GM18517 (cell line): Measurements from ENCODE around the gene TBC1D17.

Experiments used
- ATAC-seq: cut with Tn5 transposase; IDR thresholded peaks from one replicate; pipeline ENCODE4 v1.9.1; 2021; ENCODE audit warnings: mild to moderate bottlenecking, moderate library complexity; ENCODE audit not compliant: unreplicated experiment

TBC1D17 gene

DNA sequence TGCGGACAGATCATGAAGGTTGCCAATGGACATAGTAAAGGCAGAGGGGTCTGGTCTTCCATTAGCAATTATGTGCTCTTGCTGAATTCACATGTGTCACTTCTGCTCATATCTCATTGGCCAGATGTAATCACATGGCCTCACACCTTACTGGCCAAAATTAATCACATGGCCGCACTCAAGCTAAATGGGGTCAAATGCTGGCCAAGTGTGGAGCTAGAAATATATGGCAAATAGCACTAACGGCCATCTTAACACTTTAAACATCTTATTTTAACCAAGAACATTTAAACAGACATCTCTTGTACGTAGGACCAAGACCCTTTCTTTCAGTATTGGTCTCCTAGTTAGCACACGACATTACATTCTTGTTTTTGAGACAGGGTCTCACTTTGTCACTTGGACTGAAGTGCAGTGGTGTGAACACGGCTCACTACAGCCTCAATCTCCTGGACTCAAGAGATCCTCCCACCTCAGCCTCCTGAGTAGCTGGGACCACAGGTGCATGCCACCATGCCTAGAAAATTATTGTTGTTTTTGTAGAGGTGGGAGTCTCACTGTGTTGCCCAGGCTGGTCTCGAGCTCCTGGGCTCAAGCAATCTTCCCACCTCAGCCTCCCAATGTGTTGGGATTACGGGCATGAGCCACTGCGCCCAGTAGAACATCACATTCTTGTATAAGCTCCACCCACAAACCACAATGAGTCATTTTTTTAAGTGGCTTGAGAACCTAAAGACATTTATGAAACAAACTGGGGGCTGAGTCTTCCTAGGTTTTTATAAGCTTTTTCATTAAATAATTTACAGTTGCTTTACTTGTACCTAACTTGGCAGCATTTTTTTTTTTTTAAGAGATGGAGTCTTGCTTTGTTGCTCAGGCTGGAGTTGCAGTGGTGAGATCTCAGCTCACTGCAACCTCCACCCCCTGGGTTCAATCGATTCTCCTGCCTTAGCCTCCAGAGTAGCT, 29.5 kb upstream of the TBC1D17 start:
- ATAC-seq, result no peak

DNA sequence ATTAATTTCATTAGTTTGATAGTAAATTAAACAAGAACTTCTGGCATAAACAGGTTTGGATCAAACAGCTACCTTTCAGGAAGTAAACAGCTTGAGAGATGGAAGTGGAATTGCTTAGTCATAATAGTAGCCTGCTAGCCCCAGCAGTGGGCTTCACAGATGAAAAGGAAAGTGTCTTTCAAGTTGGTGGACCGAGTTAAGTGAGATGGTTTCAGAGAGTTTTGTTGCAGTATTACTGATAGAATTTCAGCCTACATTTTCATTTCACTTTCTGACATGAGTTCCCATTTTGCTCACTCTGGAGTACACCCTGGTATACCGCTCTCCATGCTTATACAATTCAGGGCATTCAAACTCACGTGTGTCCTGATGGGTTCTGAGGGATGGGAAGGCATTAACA, 28.6 kb upstream of the TBC1D17 start:
- ATAC-seq, result no peak

DNA sequence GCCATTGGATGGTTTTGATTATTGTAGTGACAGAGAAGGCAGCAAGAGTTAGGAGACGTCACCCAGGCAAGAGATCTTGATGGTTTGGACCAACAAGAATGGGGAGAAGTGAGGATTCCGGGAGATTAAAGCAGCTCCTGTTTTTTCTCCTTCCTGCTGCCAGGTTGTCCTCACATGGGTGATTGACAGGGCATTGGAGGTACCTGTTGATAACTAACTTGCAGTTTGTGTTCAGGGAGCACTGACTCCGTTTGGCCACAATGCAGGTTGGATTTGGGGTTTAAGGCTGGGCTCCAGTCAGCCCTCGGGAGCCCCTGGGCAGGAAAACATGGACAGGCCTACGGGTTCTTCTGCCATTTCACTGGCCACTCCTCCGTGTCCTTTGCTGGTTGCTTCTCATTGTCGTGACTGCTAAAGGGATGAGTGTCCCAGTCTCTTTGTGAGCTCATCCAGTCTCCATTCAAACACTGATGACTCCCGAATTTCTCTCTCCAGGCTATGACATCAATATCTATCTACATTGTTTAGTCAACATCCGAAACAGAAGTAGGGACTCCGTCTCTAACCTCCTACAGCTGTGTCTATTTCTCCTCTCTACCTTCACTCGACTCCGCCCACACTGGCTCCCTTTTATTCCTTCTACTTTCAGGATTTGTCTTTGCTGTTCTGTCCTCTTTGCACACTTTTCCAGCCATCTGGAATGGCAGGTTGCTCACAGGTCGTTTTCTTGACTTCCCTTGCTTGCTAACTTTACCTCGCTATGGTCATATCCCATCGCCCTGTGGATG, 27.9 kb upstream of the TBC1D17 start:
- ATAC-seq, result no peak

DNA sequence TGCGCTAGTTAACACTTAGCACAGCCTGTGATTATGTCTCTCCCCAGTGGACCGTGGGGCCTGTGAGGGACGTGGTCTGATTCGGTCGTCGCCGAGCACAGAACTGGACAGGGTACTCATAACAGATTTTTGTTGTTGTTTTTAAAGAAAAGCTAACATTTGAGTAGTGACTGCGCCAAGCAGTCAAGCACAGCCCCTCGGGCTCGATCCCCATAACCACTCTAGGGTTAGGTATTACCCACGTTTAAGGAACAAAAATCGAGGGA, 27.3 kb upstream of the TBC1D17 start:
- peak; percentile 20 for ATAC-seq

DNA sequence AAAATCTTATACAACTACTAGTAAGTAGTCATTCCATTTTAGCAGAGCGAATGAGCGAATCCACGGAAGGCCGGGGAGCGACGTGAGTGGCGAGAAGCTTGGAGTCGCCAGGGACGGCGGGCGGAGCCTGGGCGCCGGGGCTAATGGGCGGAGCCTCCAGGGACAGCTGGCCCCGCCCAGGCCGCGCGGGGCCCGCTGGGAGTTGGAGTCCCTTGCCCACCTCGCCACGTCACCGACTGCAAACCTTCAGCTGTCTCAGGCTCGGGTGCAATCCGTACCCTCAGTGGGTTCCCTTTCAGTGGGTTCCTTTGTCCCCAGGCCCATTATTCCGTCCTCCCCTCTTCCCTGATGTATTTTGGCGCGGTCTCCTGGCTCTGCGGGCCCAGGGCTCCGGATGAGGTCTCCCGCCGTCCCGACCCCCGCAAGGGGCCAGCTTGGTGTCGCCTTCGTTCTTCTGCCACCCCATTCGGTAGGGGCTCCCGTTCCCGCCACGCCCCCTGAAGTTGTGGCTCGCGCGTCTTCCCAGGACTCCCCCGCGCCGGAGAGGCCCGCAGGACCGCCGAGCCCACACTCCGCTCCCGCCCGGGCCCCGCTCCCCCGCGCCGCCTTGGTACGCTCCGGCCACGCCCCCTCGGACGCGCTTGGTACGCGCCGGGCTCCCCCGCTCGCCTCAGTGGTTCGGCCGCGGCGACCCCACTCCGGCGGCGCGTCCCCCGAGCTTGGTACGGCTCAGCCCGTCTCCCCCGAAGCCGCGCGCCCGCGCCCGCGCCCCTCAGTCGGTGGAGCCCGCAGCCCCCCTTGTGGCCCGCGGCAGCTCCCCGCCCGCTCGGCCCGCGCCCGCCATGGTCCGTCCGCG, 26.8 kb upstream of the TBC1D17 start, which contains the start of gene PTOV1:
TSS of gene PTOV1 (plus strand) at position 673 of the 856 bp plus-strand sequence.
- peak; percentile 63 for ATAC-seq

DNA sequence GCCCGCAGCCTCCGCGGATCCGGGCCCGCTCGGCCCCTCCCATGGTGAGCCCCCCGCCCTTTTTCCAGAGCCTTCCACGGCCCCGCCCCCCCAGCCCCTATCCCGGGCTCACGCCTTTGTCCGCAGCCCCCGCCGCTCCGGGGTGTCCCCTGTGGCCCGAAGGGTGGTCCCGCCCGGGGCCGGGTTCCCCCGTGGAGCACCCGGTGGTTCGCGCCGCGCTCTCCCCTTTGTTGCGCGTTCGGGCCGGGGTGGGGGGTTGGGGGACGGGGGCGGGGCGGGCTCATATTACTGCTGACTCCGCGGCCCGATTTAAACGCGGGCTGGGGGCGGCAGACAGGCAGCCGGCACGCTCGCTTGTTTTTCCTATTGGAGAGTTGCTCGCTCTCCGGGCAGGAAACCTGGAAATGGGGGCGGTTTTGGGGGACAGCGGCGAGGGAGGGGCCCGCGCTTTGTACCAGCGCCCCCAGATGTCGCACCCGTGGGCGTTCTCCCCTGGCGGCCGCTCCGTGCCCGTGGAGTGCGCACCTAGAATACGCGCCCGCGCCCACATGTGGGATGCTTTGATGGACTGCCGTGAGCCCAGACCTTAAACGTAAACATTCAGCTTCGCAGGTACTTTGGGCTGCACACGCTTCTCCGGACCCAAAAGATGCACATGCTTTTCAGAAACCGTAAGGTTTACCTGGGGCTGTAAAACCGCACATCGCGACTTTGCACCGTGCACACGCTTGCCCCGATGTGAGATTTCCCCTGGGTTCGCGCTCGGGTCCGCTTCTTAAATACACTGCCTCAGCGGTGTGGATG, 25.8 kb upstream of the TBC1D17 start:
- no peak for ATAC-seq

DNA sequence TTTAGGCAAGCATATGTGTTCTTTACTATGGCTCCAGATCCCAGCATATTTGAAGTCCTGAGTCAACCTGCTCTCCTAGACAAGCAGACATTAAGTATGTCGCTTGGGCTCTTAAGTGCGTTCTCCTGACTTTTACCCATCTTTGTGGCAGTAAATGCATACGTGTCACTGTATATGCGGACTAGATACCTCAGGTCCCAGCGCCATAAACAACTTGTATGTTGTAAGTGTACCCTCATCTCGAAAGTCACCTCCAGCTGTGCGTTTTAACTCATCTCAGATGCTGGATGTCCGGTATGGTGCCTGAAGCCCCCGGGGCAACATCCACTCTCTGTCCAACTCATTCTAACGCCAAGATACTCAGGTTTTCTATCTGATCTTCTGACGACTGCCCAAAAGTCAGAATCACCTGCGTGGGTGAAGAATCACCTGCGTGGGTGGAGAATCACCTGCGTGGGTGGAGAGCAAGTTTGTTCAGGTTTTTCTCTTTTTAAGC, 24.8 kb upstream of the TBC1D17 start:
- ATAC-seq, result no peak

DNA sequence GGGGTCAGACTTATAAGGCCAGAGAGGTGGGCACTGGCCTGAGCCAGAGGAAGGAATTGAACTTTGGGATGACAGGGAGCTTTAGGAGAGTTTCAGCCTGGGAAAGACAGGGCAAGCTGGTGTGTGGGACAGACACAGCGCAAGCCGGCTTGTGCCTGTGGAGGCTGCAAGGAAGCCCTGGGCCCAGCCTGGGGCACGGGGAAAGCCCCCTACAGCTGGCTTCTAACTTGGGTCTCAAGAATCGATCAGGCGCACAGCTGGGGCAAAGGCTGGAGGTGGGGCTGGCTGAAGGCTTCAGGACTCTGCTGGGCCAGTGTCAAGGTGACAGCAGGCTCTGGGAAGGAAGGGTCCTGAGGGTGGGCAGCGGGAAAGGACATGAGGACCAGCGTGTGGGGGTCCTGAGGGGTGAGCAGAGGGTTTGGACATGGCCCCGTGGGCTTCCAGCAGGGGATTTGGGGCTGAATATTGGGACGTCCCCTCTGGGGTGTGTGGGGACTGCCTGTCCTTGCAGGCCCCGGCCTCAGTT, 23.6 kb upstream of the TBC1D17 start:
- no peak for ATAC-seq

DNA sequence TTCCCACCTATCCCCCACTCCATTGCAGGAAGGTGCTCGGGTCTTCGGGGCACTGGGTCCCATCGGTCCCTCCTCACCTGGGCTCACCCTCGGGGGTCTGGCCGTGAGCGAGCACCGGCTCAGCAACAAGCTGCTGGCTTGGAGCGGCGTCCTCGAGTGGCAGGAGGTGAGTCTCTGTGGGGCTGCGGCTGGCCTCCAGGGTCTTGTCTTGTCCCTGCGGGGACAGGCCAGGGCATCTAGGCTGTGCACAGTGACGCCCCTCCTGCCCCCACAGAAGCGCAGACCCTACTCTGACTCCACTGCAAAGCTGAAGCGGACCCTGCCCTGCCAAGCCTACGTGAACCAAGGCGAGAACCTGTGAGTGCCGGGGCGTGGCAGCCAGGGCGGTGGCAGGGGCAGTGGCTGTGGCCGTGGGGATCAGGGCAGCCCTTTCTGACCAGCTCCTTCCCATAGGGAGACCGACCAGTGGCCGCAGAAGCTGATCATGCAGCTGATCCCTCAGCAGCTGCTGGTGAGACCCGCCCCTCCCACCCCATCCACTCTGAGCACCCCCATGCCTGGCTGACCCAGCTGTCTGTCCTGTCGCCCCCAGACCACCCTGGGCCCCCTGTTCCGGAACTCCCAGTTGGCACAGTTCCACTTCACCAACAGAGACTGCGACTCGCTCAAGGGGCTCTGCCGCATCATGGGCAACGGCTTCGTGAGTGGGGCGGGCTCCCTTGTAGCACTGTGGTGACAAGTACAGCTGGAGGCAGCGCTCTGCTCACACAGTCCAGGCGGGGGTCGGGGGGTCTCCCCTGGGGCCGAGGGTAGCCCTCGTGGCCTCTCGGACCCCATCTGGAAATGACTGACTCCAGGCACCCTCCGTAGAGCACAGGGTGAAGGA, 22.9 kb upstream of the TBC1D17 start:
- no peak for ATAC-seq

DNA sequence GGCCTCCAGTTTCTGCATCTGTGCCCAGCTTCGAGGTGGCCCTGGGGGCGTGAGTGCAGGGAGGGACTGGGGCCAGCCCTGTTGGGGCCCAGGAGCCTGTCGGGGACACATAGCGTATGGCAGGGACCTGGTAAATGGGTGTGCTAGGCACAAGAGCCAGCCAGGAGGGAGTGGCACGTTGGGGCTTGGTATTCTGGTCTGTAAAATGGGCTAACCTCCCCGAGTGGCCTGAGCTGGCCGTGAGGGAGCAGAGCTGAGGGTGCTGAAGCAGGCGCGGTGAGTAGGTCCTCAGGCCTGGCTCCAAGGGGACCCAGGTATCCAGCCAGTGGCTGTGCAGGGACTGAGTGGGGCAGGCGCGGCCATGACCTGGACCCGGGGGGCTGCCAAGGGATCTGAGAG, 22.2 kb upstream of the TBC1D17 start:
- ATAC-seq, result no peak

DNA sequence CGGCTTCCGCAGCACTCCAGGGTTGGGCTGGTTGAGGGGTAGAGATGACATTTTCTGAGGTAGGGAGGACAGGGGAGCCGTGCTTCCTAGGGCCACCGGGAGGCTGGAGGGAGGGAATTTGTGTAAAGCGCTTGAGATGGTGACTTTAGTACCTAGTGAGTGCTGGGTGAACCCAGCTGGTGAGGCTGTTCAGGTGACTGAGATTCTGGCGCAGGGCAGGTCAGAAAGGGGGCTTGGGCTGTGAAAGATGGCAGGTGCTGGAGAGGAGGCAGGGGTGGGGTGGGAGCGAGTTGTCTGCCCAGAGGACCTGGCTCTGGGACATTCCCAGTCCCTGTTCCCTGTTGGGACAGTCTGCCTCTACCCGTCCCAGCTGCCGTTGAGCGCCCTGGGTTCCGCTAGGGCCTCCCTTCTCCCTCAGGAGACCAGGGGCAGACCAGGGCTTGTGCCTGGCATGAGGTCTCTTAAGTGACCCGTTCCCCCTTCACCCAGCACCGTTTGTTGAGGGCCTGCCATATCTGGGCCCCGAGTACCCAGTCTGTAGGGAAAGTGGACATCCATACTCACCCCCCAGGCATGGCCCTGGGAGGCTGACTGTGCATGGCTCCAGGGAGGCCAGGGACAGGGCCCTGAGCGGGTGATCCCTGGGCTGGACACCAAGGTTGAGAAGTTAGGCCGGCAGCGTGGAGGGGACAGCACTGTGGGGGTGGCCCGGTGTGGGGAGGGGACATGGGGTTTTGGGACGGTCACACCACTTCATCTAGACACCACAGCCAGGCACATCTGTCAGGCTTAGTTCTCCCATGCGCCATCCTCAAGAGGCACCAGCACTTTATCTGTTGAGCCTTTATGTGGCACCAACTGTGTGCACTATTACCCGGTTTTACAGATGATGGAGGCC, 21.6 kb upstream of the TBC1D17 start:
- ATAC-seq, result no peak

DNA sequence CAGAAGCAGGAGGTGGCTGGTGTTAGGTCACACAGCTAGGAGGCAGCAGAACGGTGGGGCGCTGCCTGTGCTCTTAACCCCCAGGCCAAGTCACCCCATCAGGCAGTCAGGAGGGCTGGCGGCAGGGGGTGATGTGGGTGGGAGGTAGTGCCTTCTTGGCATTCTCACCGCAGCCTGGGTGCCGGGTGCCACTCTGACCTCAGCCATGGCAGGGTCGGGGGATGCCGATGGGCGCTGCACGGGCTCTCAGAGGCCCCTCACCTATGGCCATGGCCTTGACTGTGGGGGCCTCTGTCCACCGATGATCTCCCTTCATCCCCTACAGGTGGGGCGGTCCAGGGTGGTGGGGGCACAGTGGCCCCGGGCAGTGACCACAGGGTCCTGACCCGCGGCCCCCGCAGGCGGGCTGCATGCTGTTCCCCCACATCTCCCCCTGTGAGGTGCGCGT, 20.9 kb upstream of the TBC1D17 start:
- ATAC-seq, result no peak

DNA sequence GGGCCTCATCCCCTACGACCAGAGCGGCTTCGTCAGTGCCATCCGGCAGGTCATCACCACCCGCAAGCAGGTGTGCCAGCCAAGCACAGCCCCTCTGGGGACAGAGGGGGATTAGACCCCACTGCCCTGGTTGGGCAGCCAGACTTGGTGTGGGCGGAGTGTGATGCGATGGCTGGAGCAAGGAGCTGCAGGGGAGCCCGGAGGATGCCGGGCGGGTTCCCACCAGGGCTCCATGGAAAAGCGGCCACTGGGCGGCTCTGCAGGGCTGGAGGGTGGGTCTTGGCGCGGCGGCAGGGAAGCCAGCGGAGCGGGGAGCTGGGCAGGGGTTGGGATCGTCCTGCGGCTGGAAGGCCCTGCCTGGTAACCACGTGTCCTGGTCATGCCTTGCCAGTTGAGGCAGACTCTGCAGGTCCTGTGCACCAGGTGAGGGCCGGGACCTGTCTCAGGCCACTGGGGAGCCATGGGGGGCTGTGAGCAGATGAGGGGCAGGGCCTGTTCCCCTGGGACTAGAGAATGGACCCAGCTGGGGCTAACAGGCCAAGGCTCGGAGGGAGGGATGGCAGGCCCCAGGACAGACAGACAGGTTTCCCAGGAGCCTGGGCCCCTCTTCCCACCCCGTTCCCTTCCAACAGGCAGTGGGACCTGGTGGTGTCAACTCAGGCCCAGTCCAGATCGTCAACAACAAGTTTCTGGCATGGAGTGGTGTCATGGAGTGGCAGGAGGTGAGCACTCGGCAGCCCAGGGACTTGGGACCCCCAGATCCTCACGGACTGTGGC, 20.3 kb upstream of the TBC1D17 start:
- no peak for ATAC-seq

DNA sequence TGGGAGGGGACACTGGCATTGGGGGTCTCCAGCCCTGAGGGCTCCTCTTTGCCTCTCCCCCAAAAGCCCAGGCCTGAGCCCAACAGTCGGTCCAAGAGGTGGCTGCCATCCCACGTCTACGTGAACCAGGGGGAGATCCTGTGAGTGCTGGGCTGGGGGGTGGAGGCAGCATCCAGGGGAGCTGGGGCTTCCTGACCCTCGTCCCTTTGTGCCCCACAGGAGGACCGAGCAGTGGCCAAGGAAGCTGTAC, 19.7 kb upstream of the TBC1D17 start:
- ATAC-seq, result no peak

DNA sequence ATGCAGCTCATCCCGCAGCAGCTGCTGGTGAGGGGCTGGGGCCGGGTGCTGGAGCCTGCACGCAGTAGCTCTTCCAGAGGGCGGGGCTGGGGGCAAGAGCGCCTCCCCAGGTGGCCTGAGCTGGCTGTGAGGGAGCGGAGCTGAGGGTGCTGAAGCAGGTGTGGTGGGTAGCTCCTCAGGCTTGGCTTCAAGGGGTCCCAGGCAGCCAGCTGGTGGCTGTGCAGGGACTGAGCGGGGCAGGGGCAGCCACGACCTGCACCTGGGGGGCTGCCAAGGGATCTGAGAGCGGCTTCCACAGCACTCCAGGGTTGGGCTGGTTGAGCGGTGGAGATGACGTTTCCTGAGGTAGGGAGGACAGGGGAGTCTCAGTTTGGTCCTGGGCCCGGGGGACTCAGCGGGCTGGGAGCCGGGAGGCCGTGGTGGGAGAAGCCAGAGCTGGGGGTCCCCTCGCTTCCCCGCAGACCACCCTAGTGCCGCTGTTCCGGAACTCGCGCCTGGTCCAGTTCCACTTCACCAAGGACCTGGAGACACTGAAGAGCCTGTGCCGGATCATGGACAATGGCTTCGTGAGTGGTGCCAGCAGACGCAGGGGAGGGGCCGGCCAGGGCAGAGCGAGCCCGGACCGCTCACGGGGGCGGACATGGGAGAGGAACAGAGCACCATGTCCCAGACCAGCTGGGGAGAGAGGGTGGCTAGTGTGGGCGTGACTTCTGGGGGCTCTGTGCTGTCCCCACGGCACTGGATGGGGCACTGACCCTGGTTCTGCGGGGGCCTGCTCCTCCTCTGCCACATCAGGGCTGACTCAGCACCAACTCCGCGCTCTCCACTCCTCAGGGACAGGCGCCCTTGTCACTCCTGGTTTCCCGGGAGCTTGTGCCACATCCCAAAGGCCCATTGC, 19.2 kb upstream of the TBC1D17 start:
- ATAC-seq, result no peak

DNA sequence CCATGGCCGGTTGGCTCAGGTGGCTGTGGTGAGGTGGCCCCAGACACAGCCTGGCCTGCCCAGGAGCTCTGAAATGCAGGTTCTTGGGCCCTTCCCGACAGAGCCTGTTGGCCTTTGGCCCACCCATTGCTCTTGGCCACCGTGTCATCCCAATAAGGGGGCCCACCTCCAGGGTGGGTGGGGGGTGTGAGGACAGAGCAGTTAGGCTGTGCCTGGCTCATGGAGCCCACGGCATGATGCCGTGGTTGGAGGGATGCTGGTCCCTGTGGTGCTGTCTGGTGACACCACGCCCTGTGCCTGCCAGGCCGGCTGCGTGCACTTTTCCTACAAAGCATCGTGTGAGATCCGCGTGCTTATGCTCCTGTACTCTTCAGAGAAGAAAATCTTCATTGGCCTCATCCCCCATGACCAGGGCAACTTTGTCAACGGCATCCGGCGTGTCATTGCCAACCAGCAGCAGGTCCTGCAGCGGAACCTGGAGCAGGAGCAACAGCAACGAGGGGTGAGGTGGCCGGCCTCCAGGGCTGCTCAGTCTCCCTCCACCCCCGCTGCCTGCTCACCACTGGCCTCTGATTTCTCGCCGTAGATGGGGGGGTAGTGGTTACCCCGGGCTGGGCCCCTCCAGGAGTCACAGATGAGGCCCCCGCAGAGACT, 17.7 kb upstream of the TBC1D17 start:
- no peak for ATAC-seq
